Spleen (tissue), 11 donors: ENCODE measurements around the gene POLE. TPM values are rescaled to one million over a fixed set of nuclear protein-coding genes. Genes with fewer than 3 reads are reported as not detected.

ENCODE experiments used
- DNase-seq: peaks from one replicate; pipeline ENCODE4 v3.0.0-alpha.2; 2020
- H3K27ac ChIP-seq, 8 donors: fragments of 200-600 bp; sonication (generic) in 7 of 8; 1 replicate in 4 of 8; 2 replicates in 4 of 8; pipeline versions ENCODE4 v1.5.0 to v1.8.0; 2016 to 2021; ENCODE audit warnings: inconsistent platforms in 4 of 8, mild to moderate bottlenecking in 4 of 8, moderate library complexity in 1 of 8
- H3K27me3 ChIP-seq, 7 donors: fragments of 200-600 bp; sonication (generic) in 6 of 7; replicated peaks in 1 of 7; 1 replicate in 4 of 7; 2 replicates in 3 of 7; pipeline versions ENCODE4 v1.5.0 to v1.8.0; 2016 to 2021; ENCODE audit warnings: inconsistent platforms in 3 of 7, mild to moderate bottlenecking in 1 of 7
- H3K36me3 ChIP-seq, 6 donors: fragments of 200-600 bp; sonication (generic) in 5 of 6; 1 replicate in 4 of 6; 2 replicates in 2 of 6; pipeline versions ENCODE4 v1.5.0 to v1.8.0; 2016 to 2021; ENCODE audit warnings: inconsistent platforms in 2 of 6
- H3K4me1 ChIP-seq, 6 donors: fragments of 200-600 bp; sonication (generic) in 5 of 6; 1 replicate in 3 of 6; 2 replicates in 3 of 6; pipeline versions ENCODE4 v1.5.0 to v1.8.0; 2016 to 2021; ENCODE audit warnings: inconsistent platforms in 3 of 6
- H3K4me3 ChIP-seq, 8 donors: fragments of 200-600 bp; sonication (generic) in 7 of 8; 1 replicate in 4 of 8; 2 replicates in 4 of 8; pipeline versions ENCODE4 v1.5.0 to v1.8.0; 2016 to 2021; ENCODE audit warnings: inconsistent platforms in 4 of 8, mild to moderate bottlenecking in 4 of 8, moderate library complexity in 2 of 8
- H3K9me3 ChIP-seq, 8 donors: fragments of 200-600 bp; sonication (generic) in 7 of 8; 1 replicate in 4 of 8; 2 replicates in 4 of 8; pipeline versions ENCODE4 v1.5.0 to v1.8.0; 2016 to 2021; ENCODE audit warnings: inconsistent platforms in 4 of 8
- POLR2A ChIP-seq, 3 donors: fragments of 450-650 bp; IDR thresholded peaks; one replicate each; pipeline ENCODE4 v1.5.1; 2017; ENCODE audit warnings: antibody characterized with exemption in 3 of 3, mild to moderate bottlenecking in 1 of 3
- POLR2AphosphoS5 ChIP-seq, 3 donors: sonication (generic); formaldehyde crosslinking; IDR thresholded peaks; one replicate each; pipeline ENCODE4 v1.5.1; 2017; ENCODE audit warnings: antibody characterized with exemption in 3 of 3
- WGBS, 5 donors: extraction: QIAGEN DNeasy Blood & Tissue Kit in 3 of 5; methylation state at CpG; one replicate each; pipeline versions ENCODE4 v1.1.5 to v1.1.7; 2013 to 2018; 5-methylcytosine and 5-hydroxymethylcytosine counted together
- intact Hi-C: fragments of 100-400 bp; cut with DNase I; formaldehyde crosslinking; loops from one replicate; pipeline ENCODE4 v1.15.0; 2023; ENCODE audit warnings: low total_unique reads
- polyA plus RNA-seq, 3 donors: library from polyadenylated mRNA; stranded (reverse); fragments of 200-250 nt; gene quantifications; one replicate each; pipeline ENCODE4 v1.2.1, GENCODE V29; 2013
- total RNA-seq, 7 donors: library from RNA; depleted of rRNA in 3 of 7; stranded (reverse); fragments of >200 nt in 3 of 7; fragmentation: NEBNext Ultra II Directional in 4 of 7; extraction: Animal tissue kit (Norgen Biotek cat#: 25700) in 4 of 7; gene quantifications; one replicate each; pipeline versions ENCODE4 v1.1.0 to v1.2.1, GENCODE V29; 2016 to 2021
- TF ChIP-seq, protein P1 (sequence below), 11 experiments: fragments of 200-600 bp in 7 of 11; fragments of 450-650 bp in 4 of 11; sonication (generic) in 4 of 11; IDR thresholded peaks in 8 of 11; conservative IDR thresholded peaks in 3 of 11; 1 replicate in 7 of 11; 2 replicates in 4 of 11; pipeline versions ENCODE4 v1.4.0 to v1.8.0; 2016 to 2021; ENCODE audit warnings: antibody characterized with exemption in 11 of 11, inconsistent platforms in 4 of 11, mild to moderate bottlenecking in 1 of 11
- donor health status: healthy with polysubstance abuse.
- donor health status: DM: no; HTN: no; CAD: no; lungs with moderate emphysema.
- donor health status: DM: no; HTN: no; CAD: no.
- donor health status: Bipolar disorder and iron deficiency.
- donor health status: healthy.
- donor health status: DM: no; HTN: no; CAD: no.
- donor health status: DM: yes; HTN: yes; CAD: no.

The POLE gene
- total and polyA plus RNA-seq, 10 donors, result 18.1 to 122 (median 89.4) TPM

DNA sequence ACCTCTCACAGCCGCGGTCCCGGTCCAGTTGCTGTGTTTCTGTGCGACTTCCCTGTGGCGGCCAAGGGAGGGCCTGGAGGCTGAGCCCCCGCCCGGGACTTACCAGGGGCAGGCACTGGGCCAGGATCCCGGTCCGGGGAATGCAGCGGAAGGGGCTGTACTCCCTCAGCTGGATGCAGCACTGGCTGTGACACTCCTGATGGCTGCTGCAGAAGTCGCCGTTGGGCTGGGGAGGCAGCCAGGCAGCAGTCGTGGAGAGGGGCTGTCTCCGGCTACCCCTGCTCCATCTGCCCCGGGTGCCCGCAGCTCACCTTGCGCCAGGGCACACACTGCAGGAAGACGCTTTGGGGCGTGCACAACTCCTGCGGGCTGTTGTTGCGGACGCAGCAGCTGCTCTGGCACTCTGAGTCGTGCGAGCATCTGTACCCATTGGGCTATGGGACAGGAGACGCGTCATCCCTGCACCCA, 83.0 kb downstream of the POLE start:
- H3K4me1 ChIP-seq, result peaks cover 5 to 70% (median 44%) of the 10 kb centered on the region in 6 donors
- H3K27me3 ChIP-seq, result peaks cover 0 to 90% (median 10%) of the 10 kb centered on the region in 7 donors
- H3K27ac ChIP-seq, result peak overlapping the region; percentile 42 to 89 (median 82)
- H3K4me3 ChIP-seq, result peak overlapping the region; percentile 25 to 66 (median 33)
- no peaks in the 10 kb centered on the region for H3K36me3 ChIP-seq
- H3K9me3 ChIP-seq, result no peaks in the 10 kb centered on the region
- 33 to 50% (median 46%) methylated on average over 9 to 26 of the region's 26 CpGs for WGBS, 5 donors
- no peak for DNase-seq
- TF ChIP-seq, protein P1, sequence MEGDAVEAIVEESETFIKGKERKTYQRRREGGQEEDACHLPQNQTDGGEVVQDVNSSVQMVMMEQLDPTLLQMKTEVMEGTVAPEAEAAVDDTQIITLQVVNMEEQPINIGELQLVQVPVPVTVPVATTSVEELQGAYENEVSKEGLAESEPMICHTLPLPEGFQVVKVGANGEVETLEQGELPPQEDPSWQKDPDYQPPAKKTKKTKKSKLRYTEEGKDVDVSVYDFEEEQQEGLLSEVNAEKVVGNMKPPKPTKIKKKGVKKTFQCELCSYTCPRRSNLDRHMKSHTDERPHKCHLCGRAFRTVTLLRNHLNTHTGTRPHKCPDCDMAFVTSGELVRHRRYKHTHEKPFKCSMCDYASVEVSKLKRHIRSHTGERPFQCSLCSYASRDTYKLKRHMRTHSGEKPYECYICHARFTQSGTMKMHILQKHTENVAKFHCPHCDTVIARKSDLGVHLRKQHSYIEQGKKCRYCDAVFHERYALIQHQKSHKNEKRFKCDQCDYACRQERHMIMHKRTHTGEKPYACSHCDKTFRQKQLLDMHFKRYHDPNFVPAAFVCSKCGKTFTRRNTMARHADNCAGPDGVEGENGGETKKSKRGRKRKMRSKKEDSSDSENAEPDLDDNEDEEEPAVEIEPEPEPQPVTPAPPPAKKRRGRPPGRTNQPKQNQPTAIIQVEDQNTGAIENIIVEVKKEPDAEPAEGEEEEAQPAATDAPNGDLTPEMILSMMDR (IDR thresholded peaks at IDR 0.05 in 8 of 11, conservative IDR thresholded peaks at IDR 0.05 in 3 of 11), result no peak
- TF ChIP-seq POLR2A (IDR thresholded peaks at IDR 0.05) (no peak), POLR2AphosphoS5 (IDR thresholded peaks at IDR 0.05) (peak; percentile 35 to 81 (median 76))
- intact Hi-C loops, result no loop called here

DNA sequence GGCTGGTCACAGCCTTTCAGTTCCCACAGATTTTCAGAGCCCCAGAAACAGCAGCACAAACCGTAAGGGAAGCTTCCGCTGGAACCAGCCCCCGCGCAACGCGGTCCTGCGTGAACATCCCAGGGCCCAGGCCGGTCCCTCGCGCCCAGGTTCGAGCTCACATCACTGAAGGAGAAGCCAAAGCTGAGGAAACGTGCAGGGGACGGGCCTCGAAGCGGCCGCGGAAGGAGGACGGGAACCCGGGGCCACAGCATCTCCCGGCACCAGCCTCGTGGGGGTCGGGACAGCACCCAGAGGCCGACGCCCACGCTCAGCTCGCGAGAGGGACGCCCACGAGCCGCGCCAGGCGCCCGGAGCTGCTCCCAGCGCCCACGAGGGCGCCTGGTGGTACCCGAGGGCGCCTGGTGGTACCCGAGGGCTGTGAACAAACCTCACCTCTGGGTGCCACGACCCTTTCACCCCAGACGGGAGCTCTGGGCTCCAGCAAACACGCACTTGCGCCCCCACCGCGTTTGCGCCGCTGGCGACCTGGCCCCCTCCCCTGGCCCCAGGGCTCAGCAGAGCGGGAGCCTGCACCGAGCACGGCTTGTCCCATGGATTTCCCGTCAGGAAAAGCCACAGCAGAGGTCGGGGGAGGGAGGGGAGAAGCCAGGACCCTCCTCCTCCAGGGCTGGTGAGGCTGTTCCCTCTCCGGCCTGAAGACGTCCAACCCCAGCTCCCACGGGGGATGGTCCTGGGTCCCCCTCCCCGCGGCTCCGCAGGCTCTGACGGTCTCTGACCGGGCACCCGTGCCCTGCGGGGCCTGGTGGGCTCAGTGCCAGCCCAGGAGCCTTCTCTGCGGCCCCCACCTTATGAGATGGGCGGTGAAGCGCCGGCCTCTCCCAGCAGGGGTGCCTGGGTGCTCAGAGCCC, 83.6 kb downstream of the POLE start:
- Histone ChIP-seq H3K9me3 (no peaks in the 10 kb centered on the region), H3K4me3 (peak overlapping the region; percentile 25 to 66 (median 33)), H3K27ac (peak overlapping the region; percentile 42 to 89 (median 82)), H3K4me1 (peaks cover 5 to 68% (median 46%) of the 10 kb centered on the region in 6 donors), H3K36me3 (no peaks in the 10 kb centered on the region), H3K27me3 (peaks cover 0 to 88% (median 10%) of the 10 kb centered on the region in 7 donors)
- intact Hi-C loops, result no loop called here
- 22 to 68% (median 47%) methylated on average over 34 to 67 of the region's 67 CpGs for WGBS, 5 donors
- TF ChIP-seq POLR2A (IDR thresholded peaks at IDR 0.05), result no peak
- TF ChIP-seq, protein P1 (IDR thresholded peaks at IDR 0.05 in 8 of 11, conservative IDR thresholded peaks at IDR 0.05 in 3 of 11), result no peak
- no peak for TF ChIP-seq POLR2AphosphoS5 (IDR thresholded peaks at IDR 0.05)
- DNase-seq, result no peak

DNA sequence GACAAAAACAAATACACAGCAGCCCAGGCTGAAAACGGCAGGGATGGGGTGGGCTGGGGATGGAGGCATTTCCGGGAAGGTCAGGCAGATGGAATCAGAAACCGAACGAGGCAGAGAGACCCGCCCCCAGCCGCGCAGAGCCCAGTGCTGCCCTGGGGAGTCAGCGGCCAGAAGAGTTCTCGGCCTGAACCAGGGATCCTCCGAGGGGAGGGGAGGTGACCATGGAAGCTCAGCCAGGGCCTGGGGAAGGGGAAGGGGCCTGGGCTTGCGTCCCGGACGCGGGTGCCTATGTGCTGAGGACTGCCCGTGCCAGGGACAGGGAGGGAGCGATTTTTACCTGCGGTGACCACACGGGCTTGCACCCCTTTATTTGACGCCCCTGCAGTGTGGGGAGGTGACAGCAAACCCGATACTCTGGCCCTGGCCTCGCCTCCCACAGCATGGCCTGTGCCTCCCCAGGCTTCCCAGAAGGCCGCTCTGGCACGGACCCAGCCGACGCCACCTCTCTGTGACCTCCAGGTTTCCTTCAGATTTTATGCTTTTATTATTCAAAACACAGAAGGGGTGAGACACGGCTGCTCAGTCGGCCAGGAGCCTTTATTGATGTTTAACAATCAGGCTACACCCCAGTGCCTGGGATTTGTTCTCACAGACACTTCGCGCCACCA, 84.4 kb downstream of the POLE start:
- peak overlapping the region; percentile 42 to 89 (median 82) for H3K27ac ChIP-seq
- peaks cover 0 to 82% (median 8%) of the 10 kb centered on the region in 7 donors for H3K27me3 ChIP-seq
- TF ChIP-seq POLR2A (IDR thresholded peaks at IDR 0.05) (no peak), POLR2AphosphoS5 (IDR thresholded peaks at IDR 0.05) (peak in 2 of 3 donors; percentile 45 to 56)
- TF ChIP-seq, protein P1 (IDR thresholded peaks at IDR 0.05 in 8 of 11, conservative IDR thresholded peaks at IDR 0.05 in 3 of 11), result no peak
- peak overlapping the region in 7 of 8 donors; percentile 25 to 66 (median 33) for H3K4me3 ChIP-seq
- no peaks in the 10 kb centered on the region for H3K36me3 ChIP-seq
- intact Hi-C loops, result no loop called here
- H3K9me3 ChIP-seq, result no peaks in the 10 kb centered on the region
- no peak for DNase-seq
- peaks cover 5 to 63% (median 41%) of the 10 kb centered on the region in 6 donors for H3K4me1 ChIP-seq
- WGBS, 5 donors, result 46 to 59% (median 52%) methylated on average over 23 to 29 of the region's 29 CpGs
